ENCODE data around the gene ANKH. TPM values are rescaled to one million over a fixed set of nuclear protein-coding genes. Genes with fewer than 3 reads are reported as not detected.
"Not testable (repeated sequence)": the region's sequence is repeated elsewhere in the genome, so short reads cannot be mapped to it uniquely, and the experiment has no call there.

The ANKH gene
- total and polyA plus RNA-seq, 12 donors: 4.8 to 45.6 (median 30.9) TPM

DNA sequence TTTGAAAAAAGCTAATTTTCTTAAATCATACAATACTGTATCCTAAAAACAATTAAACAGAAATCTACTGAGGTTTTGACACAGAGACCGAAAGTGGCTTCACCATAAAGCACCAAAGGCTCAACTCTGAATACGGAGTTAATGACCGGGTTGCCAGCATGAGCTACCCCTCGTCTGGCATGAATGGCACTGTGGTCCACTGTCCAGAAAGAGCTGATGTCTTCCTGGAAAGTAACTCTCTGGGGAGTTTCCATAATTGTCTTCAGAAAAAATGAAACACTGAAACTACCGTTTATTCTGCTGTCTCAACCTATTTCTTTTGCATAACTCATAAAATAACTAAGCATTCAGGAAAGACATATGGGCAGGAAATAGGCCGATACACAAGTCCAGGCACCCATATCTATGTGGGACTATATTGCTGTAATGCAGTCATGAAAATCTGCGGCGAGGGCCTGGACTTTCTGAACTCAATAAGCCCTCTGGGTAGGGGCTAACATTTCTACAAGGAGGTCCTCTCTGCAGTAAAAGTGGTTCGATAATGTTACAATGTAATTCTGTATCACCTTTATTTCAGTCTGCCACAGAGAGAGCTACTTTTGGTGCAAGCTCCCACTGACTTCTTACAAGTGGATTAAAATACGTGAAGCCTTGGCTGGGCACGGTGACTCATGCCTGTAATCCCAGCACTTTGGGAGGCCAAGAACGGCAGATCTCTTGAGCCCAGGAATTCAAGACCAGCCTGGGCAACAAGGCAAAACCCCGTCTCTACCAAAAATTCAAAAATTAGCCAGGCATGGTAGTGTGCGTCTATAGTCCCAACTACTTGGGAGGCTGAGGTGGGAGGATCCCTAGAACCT lies 52.4 kb downstream of the ANKH start:
- WGBS, 4 donors: 76 to 84% (median 79%) methylated on average over 14 of the region's 14 CpGs
- H3K27ac ChIP-seq: no peak overlapping the region
- no peaks in the 10 kb centered on the region for H3K27me3 ChIP-seq
- intact Hi-C loops (cut with DNase I): no loop called here
- H3K9me3 ChIP-seq (replicated peaks in 1 of 3): no peaks in the 10 kb centered on the region
- H3K4me1 ChIP-seq (replicated peaks in 1 of 2): peaks cover 0 to 4% of the 10 kb centered on the region in 2 donors
- DNase-seq: no peak
- TF ChIP-seq, protein P1, sequence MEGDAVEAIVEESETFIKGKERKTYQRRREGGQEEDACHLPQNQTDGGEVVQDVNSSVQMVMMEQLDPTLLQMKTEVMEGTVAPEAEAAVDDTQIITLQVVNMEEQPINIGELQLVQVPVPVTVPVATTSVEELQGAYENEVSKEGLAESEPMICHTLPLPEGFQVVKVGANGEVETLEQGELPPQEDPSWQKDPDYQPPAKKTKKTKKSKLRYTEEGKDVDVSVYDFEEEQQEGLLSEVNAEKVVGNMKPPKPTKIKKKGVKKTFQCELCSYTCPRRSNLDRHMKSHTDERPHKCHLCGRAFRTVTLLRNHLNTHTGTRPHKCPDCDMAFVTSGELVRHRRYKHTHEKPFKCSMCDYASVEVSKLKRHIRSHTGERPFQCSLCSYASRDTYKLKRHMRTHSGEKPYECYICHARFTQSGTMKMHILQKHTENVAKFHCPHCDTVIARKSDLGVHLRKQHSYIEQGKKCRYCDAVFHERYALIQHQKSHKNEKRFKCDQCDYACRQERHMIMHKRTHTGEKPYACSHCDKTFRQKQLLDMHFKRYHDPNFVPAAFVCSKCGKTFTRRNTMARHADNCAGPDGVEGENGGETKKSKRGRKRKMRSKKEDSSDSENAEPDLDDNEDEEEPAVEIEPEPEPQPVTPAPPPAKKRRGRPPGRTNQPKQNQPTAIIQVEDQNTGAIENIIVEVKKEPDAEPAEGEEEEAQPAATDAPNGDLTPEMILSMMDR (IDR thresholded peaks at IDR 0.05): no peak
- TF ChIP-seq POLR2A (IDR thresholded peaks at IDR 0.05): no peak
- no peak overlapping the region for H3K4me3 ChIP-seq
- H3K36me3 ChIP-seq (replicated peaks in 1 of 2): no peaks in the 10 kb centered on the region

DNA sequence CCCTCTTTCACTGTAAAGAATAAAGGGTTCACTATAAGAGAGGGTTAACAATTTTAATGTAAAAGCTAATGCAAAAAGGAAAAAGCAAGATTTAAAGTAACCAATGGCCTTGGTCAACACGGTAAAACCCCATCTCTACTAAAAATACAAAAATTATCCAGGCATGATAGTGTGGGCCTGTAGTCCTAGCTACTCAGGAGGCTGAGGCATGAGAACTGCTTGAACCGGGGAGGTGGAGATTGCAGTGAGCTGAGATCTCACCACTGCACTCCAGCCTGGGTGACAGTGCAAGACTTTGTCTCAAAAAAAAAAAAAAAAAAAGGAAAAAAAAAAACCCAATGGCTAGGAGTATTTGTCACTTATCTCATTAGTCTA lies 53.8 kb downstream of the ANKH start:
- WGBS, 4 donors: 52 to 91% (median 63%) methylated on average over 2 of the region's 2 CpGs
- H3K27ac ChIP-seq; DNase-seq; H3K4me1 ChIP-seq (replicated peaks in 1 of 2); intact Hi-C loops (cut with DNase I); H3K4me3 ChIP-seq; H3K36me3 ChIP-seq (replicated peaks in 1 of 2); H3K27me3 ChIP-seq; H3K9me3 ChIP-seq (replicated peaks in 1 of 3): not testable (repeated sequence)

DNA sequence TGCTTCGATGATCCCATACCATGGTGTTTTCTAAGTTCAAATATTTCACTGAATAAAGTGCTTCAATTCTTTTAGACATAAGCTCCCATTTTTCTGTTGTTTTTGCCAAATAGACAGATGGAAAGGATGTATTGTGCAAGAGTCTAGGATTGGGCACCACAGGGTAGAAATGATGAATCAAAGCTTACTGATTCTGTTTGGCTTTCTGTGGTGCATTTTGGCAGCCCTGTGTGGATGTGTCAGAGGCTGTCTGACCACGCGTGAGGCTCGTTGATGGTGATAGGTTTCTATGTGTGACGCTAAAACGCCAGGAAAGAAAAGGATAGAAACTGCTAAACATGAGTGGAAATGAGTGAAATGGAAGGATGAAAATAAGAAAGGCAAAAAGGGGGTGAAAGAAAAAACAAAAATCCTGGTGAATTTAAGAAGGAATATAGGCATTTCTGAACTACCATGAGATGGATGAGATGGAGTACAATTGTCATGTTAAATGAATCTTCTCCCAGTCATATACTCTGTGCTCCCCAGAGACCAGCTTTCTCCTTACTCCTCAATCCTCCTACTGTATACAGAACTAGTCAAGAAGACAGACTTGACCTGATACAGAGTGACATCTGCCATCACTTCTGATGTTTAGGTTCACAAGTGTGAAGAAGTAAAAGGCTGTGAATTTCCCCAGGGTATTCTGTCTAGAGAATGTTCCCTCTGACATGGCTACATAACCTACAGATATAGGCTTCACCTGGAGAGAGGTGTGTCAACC lies 54.4 kb downstream of the ANKH start:
- no peaks in the 10 kb centered on the region for H3K36me3 ChIP-seq (replicated peaks in 1 of 2)
- intact Hi-C loops (cut with DNase I): no loop called here
- H3K27ac ChIP-seq: no peak overlapping the region
- no peaks in the 10 kb centered on the region for H3K27me3 ChIP-seq
- no peaks in the 10 kb centered on the region for H3K9me3 ChIP-seq (replicated peaks in 1 of 3)
- H3K4me1 ChIP-seq (replicated peaks in 1 of 2): peaks cover 0 to 4% of the 10 kb centered on the region in 2 donors
- WGBS, 4 donors: 84 to 88% (median 87%) methylated on average over 6 of the region's 6 CpGs
- TF ChIP-seq POLR2A (IDR thresholded peaks at IDR 0.05): no peak
- TF ChIP-seq, protein P1 (IDR thresholded peaks at IDR 0.05): no peak
- H3K4me3 ChIP-seq: no peak overlapping the region
- DNase-seq: no peak

DNA sequence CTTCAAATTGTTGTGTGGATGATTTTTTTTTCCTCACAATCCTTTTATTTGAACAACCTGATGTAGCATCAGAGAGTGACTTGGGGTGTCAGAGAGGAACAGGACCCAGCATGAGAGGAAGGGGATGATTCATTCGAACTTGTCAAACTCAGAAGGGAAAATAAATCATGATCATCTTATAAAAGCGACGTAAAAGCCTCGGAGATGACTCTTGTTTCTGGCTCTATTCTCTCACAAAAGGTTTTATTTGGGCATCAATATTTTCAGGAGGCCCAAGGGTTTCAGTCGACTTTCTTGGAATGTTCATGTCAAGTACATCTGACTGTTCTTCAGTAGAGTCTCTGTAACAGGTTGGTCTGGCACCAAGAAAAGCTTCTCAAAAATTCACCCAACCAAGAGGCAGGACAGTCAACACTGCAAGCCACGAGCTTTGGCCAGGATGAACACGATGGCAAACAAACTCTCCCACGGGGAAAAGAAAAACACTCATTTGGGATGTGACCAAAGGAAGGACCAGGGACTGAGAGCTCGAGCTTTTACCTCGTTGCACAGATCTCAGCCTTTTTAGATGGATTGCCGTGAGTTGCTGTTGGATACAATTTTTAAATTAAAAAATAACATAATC lies 55.1 kb downstream of the ANKH start:
- H3K27me3 ChIP-seq: no peaks in the 10 kb centered on the region
- no peak for DNase-seq
- no peaks in the 10 kb centered on the region for H3K9me3 ChIP-seq (replicated peaks in 1 of 3)
- intact Hi-C loops (cut with DNase I): no loop called here
- H3K4me1 ChIP-seq (replicated peaks in 1 of 2): peaks cover 0 to 4% of the 10 kb centered on the region in 2 donors
- H3K36me3 ChIP-seq (replicated peaks in 1 of 2): no peaks in the 10 kb centered on the region
- H3K27ac ChIP-seq: no peak overlapping the region
- 78 to 87% (median 83%) methylated on average over 11 of the region's 11 CpGs for WGBS, 4 donors
- TF ChIP-seq, protein P1 (IDR thresholded peaks at IDR 0.05): no peak
- TF ChIP-seq POLR2A (IDR thresholded peaks at IDR 0.05): no peak
- no peak overlapping the region for H3K4me3 ChIP-seq
